GF-D8 (cell line): ENCODE measurements around the gene ANO9.

Experiments
- DNase-seq: peaks from one replicate; lab custom pipeline; 2025; lab: John Stamatoyannopoulos, UW

Gene ANO9

GRCh38 chr11:368414-369335, 73.1 kb downstream of the ANO9 start:
- DNase-seq, result no peak

- no peak for DNase-seq
Observed at GRCh38 chr11:367956-368413, 73.8 kb downstream of the ANO9 start.
